DOHH2 (cell line): Measurements from ENCODE around the gene MYPN.

Experiments used
- H3F3A ChIP-seq: fragments of 200-600 bp; sonication (generic), shearing (Covaris generic); 2 replicates; pipeline ENCODE4 v1.6.0; 2016; ENCODE audit warnings: antibody characterized with exemption, mild to moderate bottlenecking; ENCODE audit not compliant: control insufficient read depth, insufficient read depth
- H3K27ac ChIP-seq: fragments of 200-600 bp; sonication (generic); 2 replicates; pipeline ENCODE4 v1.5.1; 2014; ENCODE audit warnings: low read depth, mild to moderate bottlenecking, low read length, moderate library complexity
- H3K27me3 ChIP-seq: fragments of 200-600 bp; sonication (generic); 2 replicates; pipeline ENCODE4 v1.6.1; 2014; ENCODE audit warnings: mild to moderate bottlenecking, low read length, mixed read lengths; ENCODE audit not compliant: control insufficient read depth
- H3K36me3 ChIP-seq: fragments of 200-600 bp; sonication (generic); 2 replicates; pipeline ENCODE4 v1.6.1; 2014; ENCODE audit warnings: mild to moderate bottlenecking, low read length, moderate library complexity, mixed read lengths; ENCODE audit not compliant: control insufficient read depth
- H3K4me1 ChIP-seq: fragments of 200-600 bp; sonication (generic); 2 replicates; pipeline ENCODE4 v1.6.1; 2014; ENCODE audit warnings: mild to moderate bottlenecking, low read length, mixed read lengths; ENCODE audit not compliant: control insufficient read depth
- H3K4me2 ChIP-seq: fragments of 200-600 bp; sonication (generic); 2 replicates; pipeline ENCODE4 v1.6.0; 2014; ENCODE audit warnings: mild to moderate bottlenecking, low read length, moderate library complexity
- H3K4me3 ChIP-seq: fragments of 200-600 bp; sonication (generic); 2 replicates; pipeline ENCODE4 v1.5.1; 2014; ENCODE audit warnings: mild to moderate bottlenecking, low read length, mixed read lengths
- H3K79me2 ChIP-seq: fragments of 200-600 bp; sonication (generic); 2 replicates; pipeline ENCODE4 v1.6.1; 2014; ENCODE audit warnings: mild to moderate bottlenecking, low read length, mixed read lengths; ENCODE audit not compliant: control insufficient read depth
- H3K9me2 ChIP-seq: fragments of 200-600 bp; sonication (generic); replicated peaks from 2 replicates; pipeline ENCODE4 v1.6.1; 2014; ENCODE audit warnings: mild to moderate bottlenecking, low read length, mixed read lengths; ENCODE audit not compliant: control insufficient read depth
- H3K9me3 ChIP-seq: fragments of 200-600 bp; sonication (generic); 2 replicates; pipeline ENCODE4 v1.6.1; 2014; ENCODE audit warnings: antibody characterized with exemption, low read length, mixed read lengths; ENCODE audit not compliant: control insufficient read depth, insufficient read depth
- H4K20me1 ChIP-seq: fragments of 200-600 bp; sonication (generic); 2 replicates; pipeline ENCODE4 v1.6.0; 2014; ENCODE audit warnings: low read depth, mild to moderate bottlenecking, antibody characterized with exemption, low read length, moderate library complexity; ENCODE audit not compliant: control insufficient read depth, insufficient read depth
- EZH2phosphoT487 ChIP-seq: fragments of 200-600 bp; sonication (generic); IDR thresholded peaks from 2 replicates; pipeline ENCODE4 v1.6.1; 2017; ENCODE audit warnings: borderline replicate concordance, mild to moderate bottlenecking, antibody characterized with exemption, low read length, moderate library complexity, mixed read lengths
- TF ChIP-seq, protein P1 (sequence below): fragments of 200-600 bp; sonication (generic); IDR thresholded peaks from one replicate; pipeline ENCODE4 v1.5.1; 2014; ENCODE audit warnings: antibody characterized with exemption, mild to moderate bottlenecking, low read depth, low read length; ENCODE audit not compliant: poor library complexity, severe bottlenecking

Gene MYPN

DNA sequence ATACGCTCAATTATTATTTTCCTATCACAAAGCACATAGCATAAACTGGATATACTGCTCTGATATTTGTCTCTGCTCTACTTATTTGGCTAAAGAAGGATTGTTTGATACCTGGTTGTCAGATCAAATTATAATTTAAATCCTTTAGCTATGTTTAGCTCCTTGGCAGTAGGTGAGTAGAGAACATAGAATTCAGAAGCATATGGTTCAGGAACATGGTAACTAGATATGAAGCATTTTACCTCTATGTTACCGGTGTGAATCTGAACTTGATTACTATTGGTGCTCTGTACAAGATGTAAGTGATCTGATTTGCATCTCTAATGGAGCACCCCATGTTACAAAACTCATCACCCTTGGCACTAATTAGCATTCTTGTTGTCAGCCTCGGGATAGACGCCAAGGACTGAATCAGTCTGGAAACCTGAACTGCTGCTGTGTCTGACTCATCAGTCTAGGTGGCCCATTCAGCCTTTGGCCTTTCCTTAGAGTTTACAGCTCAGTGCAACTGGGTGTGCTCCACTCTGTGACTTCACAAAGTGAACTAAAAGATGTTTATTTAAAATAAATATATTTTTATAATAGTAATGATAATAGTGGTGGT lies 12.3 kb upstream of the MYPN start:
- no peaks in the 10 kb centered on the region for H3K9me2 ChIP-seq
- no peaks in the 10 kb centered on the region for H3K27me3 ChIP-seq
- no peak overlapping the region for H3K27ac ChIP-seq
- no peaks in the 10 kb centered on the region for H4K20me1 ChIP-seq
- no peaks in the 10 kb centered on the region for H3K36me3 ChIP-seq
- TF ChIP-seq, protein P1, sequence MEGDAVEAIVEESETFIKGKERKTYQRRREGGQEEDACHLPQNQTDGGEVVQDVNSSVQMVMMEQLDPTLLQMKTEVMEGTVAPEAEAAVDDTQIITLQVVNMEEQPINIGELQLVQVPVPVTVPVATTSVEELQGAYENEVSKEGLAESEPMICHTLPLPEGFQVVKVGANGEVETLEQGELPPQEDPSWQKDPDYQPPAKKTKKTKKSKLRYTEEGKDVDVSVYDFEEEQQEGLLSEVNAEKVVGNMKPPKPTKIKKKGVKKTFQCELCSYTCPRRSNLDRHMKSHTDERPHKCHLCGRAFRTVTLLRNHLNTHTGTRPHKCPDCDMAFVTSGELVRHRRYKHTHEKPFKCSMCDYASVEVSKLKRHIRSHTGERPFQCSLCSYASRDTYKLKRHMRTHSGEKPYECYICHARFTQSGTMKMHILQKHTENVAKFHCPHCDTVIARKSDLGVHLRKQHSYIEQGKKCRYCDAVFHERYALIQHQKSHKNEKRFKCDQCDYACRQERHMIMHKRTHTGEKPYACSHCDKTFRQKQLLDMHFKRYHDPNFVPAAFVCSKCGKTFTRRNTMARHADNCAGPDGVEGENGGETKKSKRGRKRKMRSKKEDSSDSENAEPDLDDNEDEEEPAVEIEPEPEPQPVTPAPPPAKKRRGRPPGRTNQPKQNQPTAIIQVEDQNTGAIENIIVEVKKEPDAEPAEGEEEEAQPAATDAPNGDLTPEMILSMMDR: no peak
- TF ChIP-seq EZH2phosphoT487: no peak
- H3F3A ChIP-seq: 0 out of 2 replicates have a peak, but pooled peaks cover 2% of the 10 kb centered on the region
- peaks cover 4% of the 10 kb centered on the region; the same call in 1 of the 2 replicates for H3K9me3 ChIP-seq
- H3K79me2 ChIP-seq: no peaks in the 10 kb centered on the region
- no peak overlapping the region for H3K4me3 ChIP-seq
- H3K4me1 ChIP-seq: peaks cover 6% of the 10 kb centered on the region
- H3K4me2 ChIP-seq: no peak overlapping the region

DNA sequence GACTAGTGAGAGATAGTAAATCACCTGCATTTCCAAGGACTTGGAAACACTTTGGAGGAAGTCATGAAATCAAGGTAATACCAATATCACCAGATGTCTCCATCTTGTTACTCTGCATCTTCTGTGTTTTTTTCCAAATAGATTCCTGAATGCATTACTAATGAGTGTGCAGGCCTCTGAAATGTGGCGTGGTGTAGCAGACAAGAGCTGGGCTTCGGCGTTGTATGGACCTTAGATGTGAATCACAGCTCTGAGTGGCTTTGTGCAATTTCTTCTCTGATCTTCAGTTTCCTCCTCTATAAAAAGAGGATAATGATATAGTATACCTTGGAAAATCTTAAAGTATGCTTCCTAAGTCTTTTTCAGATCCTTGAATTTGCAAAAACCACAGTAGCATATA lies 9.6 kb upstream of the MYPN start:
- H3K27ac ChIP-seq: no peak overlapping the region
- no peaks in the 10 kb centered on the region for H3K9me2 ChIP-seq
- no peaks in the 10 kb centered on the region for H3K27me3 ChIP-seq
- H3K4me2 ChIP-seq: no peak overlapping the region
- no peaks in the 10 kb centered on the region for H3K79me2 ChIP-seq
- no peaks in the 10 kb centered on the region for H3K36me3 ChIP-seq
- H3K4me3 ChIP-seq: no peak overlapping the region
- 0 out of 2 replicates have a peak, but pooled peaks cover 2% of the 10 kb centered on the region for H3F3A ChIP-seq
- H3K4me1 ChIP-seq: no peaks in the 10 kb centered on the region
- H3K9me3 ChIP-seq: no peaks in the 10 kb centered on the region
- no peaks in the 10 kb centered on the region for H4K20me1 ChIP-seq
- TF ChIP-seq, protein P1: no peak
- TF ChIP-seq EZH2phosphoT487: no peak

DNA sequence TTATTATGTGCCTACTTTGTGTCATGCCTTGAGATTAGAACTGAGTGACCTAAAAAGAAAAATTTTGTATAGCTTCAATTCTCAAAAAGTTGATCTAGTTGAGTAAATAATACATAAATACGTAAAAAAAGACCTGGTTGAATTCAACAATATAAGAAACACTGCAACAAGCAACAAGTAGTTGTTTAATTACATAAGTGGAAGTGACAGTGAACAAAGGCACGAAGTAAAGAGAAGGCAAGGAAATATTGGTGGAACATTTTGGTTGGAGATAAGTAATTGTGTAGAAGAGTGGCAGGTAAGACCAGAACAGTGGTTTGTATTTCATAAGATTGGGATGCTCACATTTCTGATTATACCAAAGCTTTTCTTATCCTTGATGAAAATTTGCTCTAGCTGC lies 8.2 kb upstream of the MYPN start:
- Histone ChIP-seq H3K4me2 (no peak overlapping the region), H4K20me1 (no peaks in the 10 kb centered on the region), H3K4me1 (no peaks in the 10 kb centered on the region), H3K9me3 (no peaks in the 10 kb centered on the region), H3K9me2 (no peaks in the 10 kb centered on the region), H3K36me3 (no peaks in the 10 kb centered on the region), H3K27ac (no peak overlapping the region), H3K79me2 (no peaks in the 10 kb centered on the region), H3K27me3 (no peaks in the 10 kb centered on the region), H3F3A (0 out of 2 replicates have a peak, but pooled peaks cover 2% of the 10 kb centered on the region), H3K4me3 (no peak overlapping the region)
- TF ChIP-seq EZH2phosphoT487: no peak
- TF ChIP-seq, protein P1: no peak
